HG03558 (cell line): ENCODE data around the gene FAM9C.

ENCODE experiments used
- ATAC-seq: cut with Tn5 transposase; IDR thresholded peaks from one replicate; pipeline ENCODE4 v1.9.1; 2021; ENCODE audit warnings: moderate number of reproducible peaks; ENCODE audit not compliant: unreplicated experiment; ENCODE audit errors: extremely low read depth

The FAM9C gene

DNA sequence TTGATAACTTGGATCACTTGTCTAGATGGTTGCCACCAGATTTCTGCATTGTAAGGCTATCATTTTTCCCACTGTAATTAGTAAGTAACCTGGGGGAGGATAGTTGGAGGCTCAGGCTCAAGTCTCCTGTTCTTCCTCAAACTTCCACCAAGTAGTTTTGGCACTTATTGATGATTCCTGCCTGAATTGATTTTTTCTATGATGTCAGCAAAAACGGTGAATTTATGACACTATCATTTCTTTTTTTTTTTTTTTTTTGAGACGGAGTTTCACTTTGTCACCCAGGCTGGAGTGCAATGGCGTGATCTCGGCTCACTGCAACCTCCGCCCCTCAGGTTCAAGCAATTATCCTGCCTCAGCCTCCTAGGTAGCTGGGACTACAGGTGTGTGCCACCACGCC is 57.1 kb downstream of the FAM9C start:
- ATAC-seq: no peak

DNA sequence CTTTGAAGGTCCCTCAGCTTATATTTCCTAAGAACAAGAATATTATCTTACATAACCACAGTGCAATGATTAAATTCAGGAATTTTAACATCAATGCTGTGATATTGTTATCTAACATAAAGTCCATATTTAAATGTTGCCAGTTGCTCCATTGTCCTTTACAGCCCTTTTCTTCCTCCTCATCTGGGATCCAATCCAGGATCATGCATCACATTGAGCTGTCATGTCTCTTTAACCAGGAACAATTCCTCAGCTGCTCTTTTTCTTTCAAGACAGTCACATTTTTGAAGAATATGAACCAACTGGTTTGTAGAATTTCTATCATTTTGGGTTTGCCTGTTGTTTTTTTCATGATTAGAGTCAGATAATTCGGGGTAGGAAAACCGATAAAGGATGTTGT is 57.5 kb downstream of the FAM9C start:
- ATAC-seq: no peak

DNA sequence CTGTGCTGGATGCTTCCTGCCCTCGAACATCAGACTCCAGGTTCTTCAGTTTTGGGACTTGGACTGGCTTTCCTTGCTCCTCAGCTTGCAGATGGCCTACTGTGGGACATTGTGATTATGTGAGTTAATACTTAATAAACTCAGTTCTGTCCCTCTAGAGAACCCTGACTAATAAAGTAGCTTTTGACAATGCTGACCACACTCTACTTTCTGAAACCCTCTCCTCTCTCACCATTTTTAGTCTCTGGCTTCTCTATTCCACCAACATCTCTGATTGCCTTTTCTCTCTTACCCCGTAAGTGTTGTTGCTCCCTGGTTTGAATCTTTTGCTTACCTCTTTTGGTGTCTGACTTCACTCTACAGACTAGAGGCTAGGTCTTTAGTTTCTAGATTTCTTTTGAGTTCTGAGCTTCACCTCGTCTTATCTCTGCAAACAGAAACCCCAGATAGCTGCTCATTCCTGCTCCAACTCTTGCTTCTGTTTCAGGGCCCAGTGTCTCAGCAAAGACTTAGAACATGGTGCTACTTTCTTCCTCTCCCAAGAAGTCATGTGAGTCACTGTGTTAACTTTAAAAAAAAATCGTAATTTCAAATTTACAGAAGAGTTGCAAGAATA is 58.1 kb downstream of the FAM9C start:
- peak; percentile 37 for ATAC-seq
